ENCODE measurements around the gene LPP. TPM values are rescaled to one million over a fixed set of nuclear protein-coding genes. Genes with fewer than 3 reads are reported as not detected.

The LPP gene
- polyA plus RNA-seq, 3 donors: 14.1 to 23.2 (median 15.3) TPM

GRCh38 chr3:188929137-188929536 is 775.2 kb downstream of the LPP start:
- H3K36me3 ChIP-seq (replicated peaks in 1 of 2; ENCODE audit: control insufficient read depth in 1 of 2, insufficient read depth in 2 of 2, low read length in 2 of 2): no peaks in the 10 kb centered on the region
- Mint-ChIP-seq H3K27me3 (ENCODE audit: low read depth in 3 of 3) (peaks cover 0 to 4% (median 1%) of the 10 kb centered on the region in 3 donors), H3K9me3 (peaks cover 0 to 4% (median 0%) of the 10 kb centered on the region in 7 donors), H3K27ac (peak overlapping the region in 2 of 7 donors; percentile 54 to 65), H3K4me1 (peaks cover 26% of the 10 kb centered on the region), H3K4me3 (no peak overlapping the region), H3K36me3 (peaks cover 0 to 2% of the 10 kb centered on the region in 2 donors)
- no peak overlapping the region for H3K27ac ChIP-seq (ENCODE audit: low read depth in 1 of 2, low read length in 2 of 2)
- H3K79me2 ChIP-seq (ENCODE audit: insufficient read depth, low read length): no peaks in the 10 kb centered on the region
- no peak overlapping the region for H3K4me3 ChIP-seq (replicated peaks in 1 of 3; ENCODE audit: low read depth in 2 of 3, low read length in 3 of 3)
- H4K20me1 ChIP-seq (ENCODE audit: insufficient read depth, low read length): no peaks in the 10 kb centered on the region
- peaks cover 6 to 12% of the 10 kb centered on the region in 2 donors for H3K4me1 ChIP-seq (ENCODE audit: control insufficient read depth in 1 of 2, insufficient read depth in 2 of 2, low read length in 2 of 2)
- TF ChIP-seq, protein P1, sequence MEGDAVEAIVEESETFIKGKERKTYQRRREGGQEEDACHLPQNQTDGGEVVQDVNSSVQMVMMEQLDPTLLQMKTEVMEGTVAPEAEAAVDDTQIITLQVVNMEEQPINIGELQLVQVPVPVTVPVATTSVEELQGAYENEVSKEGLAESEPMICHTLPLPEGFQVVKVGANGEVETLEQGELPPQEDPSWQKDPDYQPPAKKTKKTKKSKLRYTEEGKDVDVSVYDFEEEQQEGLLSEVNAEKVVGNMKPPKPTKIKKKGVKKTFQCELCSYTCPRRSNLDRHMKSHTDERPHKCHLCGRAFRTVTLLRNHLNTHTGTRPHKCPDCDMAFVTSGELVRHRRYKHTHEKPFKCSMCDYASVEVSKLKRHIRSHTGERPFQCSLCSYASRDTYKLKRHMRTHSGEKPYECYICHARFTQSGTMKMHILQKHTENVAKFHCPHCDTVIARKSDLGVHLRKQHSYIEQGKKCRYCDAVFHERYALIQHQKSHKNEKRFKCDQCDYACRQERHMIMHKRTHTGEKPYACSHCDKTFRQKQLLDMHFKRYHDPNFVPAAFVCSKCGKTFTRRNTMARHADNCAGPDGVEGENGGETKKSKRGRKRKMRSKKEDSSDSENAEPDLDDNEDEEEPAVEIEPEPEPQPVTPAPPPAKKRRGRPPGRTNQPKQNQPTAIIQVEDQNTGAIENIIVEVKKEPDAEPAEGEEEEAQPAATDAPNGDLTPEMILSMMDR (IDR thresholded peaks at IDR 0.05): no peak
- H3K4me2 ChIP-seq (replicated peaks; ENCODE audit: extremely low read depth, low read length, poor library complexity, severe bottlenecking): no peak overlapping the region
- intact Hi-C loops (cut with micrococcal nuclease): no loop called here
- no peak for DNase-seq
- H3K27me3 ChIP-seq (ENCODE audit: control insufficient read depth in 2 of 2, insufficient read depth in 2 of 2, low read length in 2 of 2): no peaks in the 10 kb centered on the region
- no peaks in the 10 kb centered on the region for H3K9me3 ChIP-seq (replicated peaks in 1 of 2; ENCODE audit: control insufficient read depth in 1 of 2, insufficient read depth in 1 of 2, low read length in 2 of 2)
- 100% methylated on average over 1 of the region's 2 CpGs for WGBS (ENCODE audit: insufficient coverage)
- no peak overlapping the region for H3K9ac ChIP-seq (ENCODE audit: insufficient read depth, low read length, poor library complexity, severe bottlenecking)
- no peak overlapping the region for H2AFZ ChIP-seq (ENCODE audit: insufficient read depth, low read depth, low read length, poor library complexity, severe bottlenecking)

GRCh38 chr3:188931036-188931435 is 777.1 kb downstream of the LPP start:
- Histone ChIP-seq H2AFZ (ENCODE audit: insufficient read depth, low read depth, low read length, poor library complexity, severe bottlenecking) (peak overlapping the region; percentile 33), H3K9ac (ENCODE audit: insufficient read depth, low read length, poor library complexity, severe bottlenecking) (no peak overlapping the region), H3K4me3 (replicated peaks in 1 of 3; ENCODE audit: low read depth in 2 of 3, low read length in 3 of 3) (no peak overlapping the region), H4K20me1 (ENCODE audit: insufficient read depth, low read length) (no peaks in the 10 kb centered on the region), H3K27ac (ENCODE audit: low read depth in 1 of 2, low read length in 2 of 2) (no peak overlapping the region), H3K27me3 (ENCODE audit: control insufficient read depth in 2 of 2, insufficient read depth in 2 of 2, low read length in 2 of 2) (no peaks in the 10 kb centered on the region), H3K9me3 (replicated peaks in 1 of 2; ENCODE audit: control insufficient read depth in 1 of 2, insufficient read depth in 1 of 2, low read length in 2 of 2) (no peaks in the 10 kb centered on the region), H3K79me2 (ENCODE audit: insufficient read depth, low read length) (no peaks in the 10 kb centered on the region), H3K36me3 (replicated peaks in 1 of 2; ENCODE audit: control insufficient read depth in 1 of 2, insufficient read depth in 2 of 2, low read length in 2 of 2) (no peaks in the 10 kb centered on the region), H3K4me1 (ENCODE audit: control insufficient read depth in 1 of 2, insufficient read depth in 2 of 2, low read length in 2 of 2) (peaks cover 6 to 12% of the 10 kb centered on the region in 2 donors), H3K4me2 (replicated peaks; ENCODE audit: extremely low read depth, low read length, poor library complexity, severe bottlenecking) (no peak overlapping the region)
- TF ChIP-seq, protein P1 (IDR thresholded peaks at IDR 0.05): no peak
- DNase-seq: no peak
- intact Hi-C loops (cut with micrococcal nuclease): no loop called here
- H3K9me3 Mint-ChIP-seq: peaks cover 0 to 2% (median 0%) of the 10 kb centered on the region in 7 donors
- peaks cover 28% of the 10 kb centered on the region for H3K4me1 Mint-ChIP-seq
- 60% methylated on average over 3 of the region's 3 CpGs for WGBS (ENCODE audit: insufficient coverage)
- H3K36me3 Mint-ChIP-seq: peaks cover 0 to 2% of the 10 kb centered on the region in 2 donors
- H3K27ac Mint-ChIP-seq: no peak overlapping the region
- peaks cover 0 to 4% (median 3%) of the 10 kb centered on the region in 3 donors for H3K27me3 Mint-ChIP-seq (ENCODE audit: low read depth in 3 of 3)
- no peak overlapping the region for H3K4me3 Mint-ChIP-seq

All from CD14-positive monocyte (primary cell).